Neutrophil (primary cell): ENCODE data around the gene BRWD1.

Experiments
- H3K27ac ChIP-seq: fragments of 200-600 bp; sonication (generic); 2 replicates; pipeline ENCODE4 v1.5.1; 2016; ENCODE audit warnings: mild to moderate bottlenecking, moderate library complexity
- H3K27me3 ChIP-seq: fragments of 200-600 bp; sonication (generic); 2 replicates; pipeline ENCODE4 v1.6.0; 2016; ENCODE audit warnings: mild to moderate bottlenecking
- H3K36me3 ChIP-seq: fragments of 200-600 bp; sonication (generic); 2 replicates; pipeline ENCODE4 v1.5.1; 2017
- H3K4me1 ChIP-seq, 2 experiments: fragments of 200-600 bp in 1 of 2; sonication (generic) in 1 of 2; 1 replicate in 1 of 2; 2 replicates in 1 of 2; pipeline versions ENCODE4 v1.5.1 to v1.6.1; 2013 to 2016; ENCODE audit warnings: low read depth in 1 of 2, low read length in 1 of 2, mild to moderate bottlenecking in 1 of 2, moderate library complexity in 1 of 2; ENCODE audit not compliant: control insufficient read depth in 1 of 2, insufficient read depth in 1 of 2
- H3K4me3 ChIP-seq, 2 experiments: fragments of 200-600 bp in 1 of 2; sonication (generic) in 1 of 2; 1 replicate in 1 of 2; 2 replicates in 1 of 2; pipeline ENCODE4 v1.5.1; 2013 to 2016; ENCODE audit warnings: low read depth in 1 of 2, low read length in 1 of 2, mild to moderate bottlenecking in 1 of 2, moderate library complexity in 1 of 2
- H3K9me3 ChIP-seq: fragments of 200-600 bp; sonication (generic); 2 replicates; pipeline ENCODE4 v1.5.1; 2016
- CTCF ChIP-seq: fragments of 200-600 bp; sonication (generic); IDR thresholded peaks from 2 replicates; pipeline ENCODE4 v1.5.1; 2016; ENCODE audit warnings: antibody characterized with exemption

Gene BRWD1

GRCh38 chr21:39346206-39346605, 32.8 kb upstream of the BRWD1 start:
- Histone ChIP-seq H3K9me3 (no peaks in the 10 kb centered on the region), H3K27ac (peak overlapping the region; percentile 91), H3K4me1 (peaks cover 34 to 36% of the 10 kb centered on the region in 2 experiments), H3K4me3 (no peak overlapping the region), H3K27me3 (no peaks in the 10 kb centered on the region), H3K36me3 (peaks cover 22% of the 10 kb centered on the region)
- no peak for TF ChIP-seq CTCF

GRCh38 chr21:39345440-39345839, 32.0 kb upstream of the BRWD1 start:
- no peaks in the 10 kb centered on the region for H3K9me3 ChIP-seq
- no peaks in the 10 kb centered on the region for H3K27me3 ChIP-seq
- H3K27ac ChIP-seq: peak overlapping the region; percentile 91
- TF ChIP-seq CTCF: no peak
- peaks cover 31 to 33% of the 10 kb centered on the region in 2 experiments for H3K4me1 ChIP-seq
- H3K4me3 ChIP-seq: no peak overlapping the region
- H3K36me3 ChIP-seq: peaks cover 29% of the 10 kb centered on the region

GRCh38 chr21:39344848-39345247, 31.4 kb upstream of the BRWD1 start:
- peaks cover 26 to 27% of the 10 kb centered on the region in 2 experiments for H3K4me1 ChIP-seq
- H3K9me3 ChIP-seq: no peaks in the 10 kb centered on the region
- no peaks in the 10 kb centered on the region for H3K27me3 ChIP-seq
- H3K36me3 ChIP-seq: peaks cover 31% of the 10 kb centered on the region
- TF ChIP-seq CTCF: no peak
- no peak overlapping the region for H3K4me3 ChIP-seq
- no peak overlapping the region for H3K27ac ChIP-seq

DNA sequence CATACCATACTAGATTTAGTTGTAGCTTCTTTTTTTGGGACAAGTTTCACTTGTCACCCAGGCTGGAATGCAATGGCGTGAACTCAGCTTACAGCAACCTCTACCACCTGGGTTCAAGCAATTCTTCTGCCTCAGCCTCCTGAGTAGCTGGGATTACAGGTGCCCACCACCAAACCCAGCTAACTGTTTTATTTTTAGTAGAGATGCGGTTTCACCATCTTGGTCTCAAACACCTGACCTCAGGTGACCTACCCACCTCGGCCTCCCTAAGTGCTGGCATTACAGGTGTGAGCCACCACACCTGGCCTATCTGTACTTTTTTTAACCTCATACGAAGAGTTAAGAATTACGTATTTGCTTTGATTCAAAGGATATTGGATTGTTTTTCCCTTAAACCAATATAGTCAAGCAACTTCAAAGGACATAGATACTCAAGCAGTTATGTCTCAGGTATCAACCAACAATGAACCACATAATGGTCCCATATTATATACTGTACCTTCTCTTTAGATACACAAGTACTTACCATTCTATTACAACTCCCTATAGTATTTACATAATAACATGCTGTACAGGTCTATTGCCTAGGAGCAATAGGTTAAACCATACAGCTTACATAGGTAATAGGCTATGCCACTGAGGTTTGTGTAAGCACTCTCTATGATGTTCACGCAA, 28.0 kb upstream of the BRWD1 start:
- no peak for TF ChIP-seq CTCF
- Histone ChIP-seq H3K4me3 (no peak overlapping the region), H3K27ac (no peak overlapping the region), H3K27me3 (no peaks in the 10 kb centered on the region), H3K36me3 (peaks cover 31% of the 10 kb centered on the region), H3K4me1 (peaks cover 4 to 11% of the 10 kb centered on the region in 2 experiments), H3K9me3 (no peaks in the 10 kb centered on the region)

GRCh38 chr21:39340687-39341086, 27.3 kb upstream of the BRWD1 start:
- peaks cover 0 to 4% of the 10 kb centered on the region in 2 experiments for H3K4me1 ChIP-seq
- TF ChIP-seq CTCF: no peak
- H3K36me3 ChIP-seq: peaks cover 31% of the 10 kb centered on the region
- H3K4me3 ChIP-seq: no peak overlapping the region
- no peaks in the 10 kb centered on the region for H3K9me3 ChIP-seq
- H3K27me3 ChIP-seq: no peaks in the 10 kb centered on the region
- no peak overlapping the region for H3K27ac ChIP-seq
